ENCODE measurements around the gene KIAA0513. TPM values are rescaled to one million over a fixed set of nuclear protein-coding genes. Genes with fewer than 3 reads are reported as not detected.

The KIAA0513 gene
- total and polyA plus RNA-seq, 10 of the 15 experiments (the other 5 are each of a cell fraction or from before 2014, with no cell fraction given), result 0.14 to 5.8 (median 2.0) TPM

- 0% methylated on average over 4 of the region's 4 CpGs for WGBS (ENCODE audit: insufficient coverage, insufficient replicate concordance, low lambda C conversion rate, missing lambda C conversion rate)
- H3K79me2 ChIP-seq (ENCODE audit: control insufficient read depth, insufficient read depth, low read length), result no peaks in the 10 kb centered on the region; the same call in 1 of the 2 replicates
These were observed 1.8 kb downstream of the KIAA0513 start for GRCh38 chr16:85029408-85029784.

More at GRCh38 chr16:85029408-85029784, 1.8 kb downstream of the KIAA0513 start:
- Histone ChIP-seq H4K20me1 (ENCODE audit: control insufficient read depth, insufficient read depth) (no peaks in the 10 kb centered on the region), H3K4me3 (peak overlapping the region; percentile 82), H3K27me3 (replicated peaks in 1 of 2; ENCODE audit: control insufficient read depth in 2 of 2, insufficient read depth in 2 of 2, low read length in 1 of 2) (no peaks in the 10 kb centered on the region), H3K9me3 (replicated peaks; ENCODE audit: control insufficient read depth, insufficient read depth, low read length) (no peaks in the 10 kb centered on the region), H3K27ac (ENCODE audit: control insufficient read depth, insufficient read depth) (0 out of 2 replicates have a peak overlapping the region, but pooled peaks have one; percentile 15), H3K9ac (ENCODE audit: control insufficient read depth, insufficient read depth, low read length) (no peak overlapping the region), H3K4me2 (ENCODE audit: control insufficient read depth, insufficient read depth) (peak overlapping the region; percentile 100), H3K4me1 (ENCODE audit: control insufficient read depth, insufficient read depth, low read length) (peaks cover 20% of the 10 kb centered on the region), H3K36me3 (ENCODE audit: control insufficient read depth in 2 of 2, insufficient read depth in 2 of 2, low read length in 1 of 2) (no peaks in the 10 kb centered on the region), H2AFZ (ENCODE audit: control insufficient read depth, low read depth, low read length) (no peak overlapping the region; the same call in 1 of the 2 replicates)
- intact Hi-C loops (cut with micrococcal nuclease; ENCODE audit: unreplicated experiment) (loop anchor here (2.0 to 5.0 kb wide), 2 partner anchors 25 to 58 kb away; no protein-coding TSS in a partner anchor), in situ Hi-C loops (cut with MboI) (no loop called here)
- CTCF ChIA-PET, result interaction anchor here (1.1 kb wide), 1 partner anchor 57 kb away, joined by 4 read pairs; no protein-coding TSS in a partner anchor
- TF ChIP-seq NFIC (IDR thresholded peaks at IDR 0.05; ENCODE audit: low read depth, low read length), result no peak
- TF ChIP-seq JUND (IDR thresholded peaks at IDR 0.05; ENCODE audit: low read depth, low read length), result 0 out of 2 replicates have a peak, but pooled peaks have one; percentile 55
- TF ChIP-seq SKIL (IDR thresholded peaks at IDR 0.05; ENCODE audit: low read depth, poor library complexity, severe bottlenecking), result no peak
- TF ChIP-seq IRF5 (IDR thresholded peaks at IDR 0.05; ENCODE audit: borderline replicate concordance), result no peak
- TF ChIP-seq EP300 (IDR thresholded peaks at IDR 0.05; ENCODE audit: borderline replicate concordance in 1 of 2, control insufficient read depth in 1 of 2, low read depth in 2 of 2, low read length in 2 of 2), result no peak
- no peak for TF ChIP-seq PAX5 (IDR thresholded peaks at IDR 0.05; ENCODE audit: borderline replicate concordance, low read depth, low read length)
- no peak for TF ChIP-seq SMARCA5 (IDR thresholded peaks at IDR 0.05)
- TF ChIP-seq ZNF384 (IDR thresholded peaks at IDR 0.05; ENCODE audit: borderline replicate concordance, low read depth, low read length), result no peak
- no peak for TF ChIP-seq MEF2A (IDR thresholded peaks at IDR 0.05; ENCODE audit: insufficient read depth, low read depth, low read length)
- no peak for TF ChIP-seq GATAD2B (conservative IDR thresholded peaks at IDR 0.05; ENCODE audit: low read depth)
- TF ChIP-seq RELB (IDR thresholded peaks at IDR 0.05; ENCODE audit: low read depth), result 0 out of 2 replicates have a peak, but pooled peaks have one; percentile 42
- peak; percentile 71; the same call in 1 of the 2 replicates for TF ChIP-seq JUNB (IDR thresholded peaks at IDR 0.05)
- SMC1A ChIA-PET (ENCODE audit: uncharacterized antibody, unreplicated experiment), result interaction anchor here (1.0 kb wide), 1 partner anchor 57 kb away, joined by 3 read pairs; no protein-coding TSS in a partner anchor
- FAIRE-seq (peak; percentile 23), ATAC-seq (peak; percentile 77), DNase-seq (ENCODE audit: low read depth, low spot score) (peak; percentile 20)
- TSS peak; percentile 58 for BruUV-seq (replicated peaks)
- POLR2A ChIA-PET, result no interaction called here
- RAD21 ChIA-PET (ENCODE audit: unreplicated experiment), result no interaction called here

Data from GM12878 (cell line).